A673 (cell line): ENCODE measurements around the gene TIMM10. TPM values are rescaled to one million over a fixed set of nuclear protein-coding genes. Genes with fewer than 3 reads are reported as not detected.

ENCODE experiments used
- BruUV-seq: library from RNA; stranded (reverse); fragments of 400-500 nt; replicated peaks from 2 replicates; lab custom pipeline; 2021; lab: Mats Ljungman, UMichigan
- CTCF ChIA-PET: fragments of 300-600 bp; sonication (Branson Sonifier 250); formaldehyde crosslinking; loops from one replicate; lab custom pipeline; 2022; ENCODE audit warnings: antibody characterized with exemption; lab: Charles Lee
- POLR2A ChIA-PET: fragments of 300-600 bp; sonication (Branson Sonifier 250); formaldehyde crosslinking; loops from one replicate; lab custom pipeline; 2022; ENCODE audit warnings: antibody characterized with exemption; ENCODE audit not compliant: low non-redundant PET; lab: Charles Lee
- DNase-seq: peaks from one replicate; pipeline ENCODE4 v3.0.0-alpha.2; 2015; ENCODE audit warnings: low spot score
- H3K27ac ChIP-seq: fragments of 200-600 bp; sonication (generic); 2 replicates; pipeline ENCODE4 v1.5.1; 2016; ENCODE audit warnings: mixed run types, low read depth, mild to moderate bottlenecking, mixed read lengths, antibody characterized with exemption, low read length; ENCODE audit not compliant: poor library complexity, severe bottlenecking
- H3K27me3 ChIP-seq: fragments of 200-600 bp; sonication (generic); replicated peaks from 2 replicates; pipeline ENCODE4 v1.6.1; 2017; ENCODE audit warnings: mixed run types, low read depth, mild to moderate bottlenecking, mixed read lengths, antibody characterized with exemption, low read length; ENCODE audit not compliant: insufficient read depth, poor library complexity
- H3K36me3 ChIP-seq: fragments of 200-600 bp; sonication (generic); 2 replicates; pipeline ENCODE4 v1.6.1; 2016; ENCODE audit warnings: mixed run types, mild to moderate bottlenecking, mixed read lengths, antibody characterized with exemption, low read length; ENCODE audit not compliant: insufficient read depth, poor library complexity, severe bottlenecking
- H3K4me1 ChIP-seq: fragments of 200-600 bp; sonication (generic); 2 replicates; pipeline ENCODE4 v1.6.1; 2017; ENCODE audit warnings: mixed run types, mild to moderate bottlenecking, mixed read lengths, antibody characterized with exemption, low read length; ENCODE audit not compliant: insufficient read depth, poor library complexity, severe bottlenecking
- H3K4me3 ChIP-seq: fragments of 200-600 bp; sonication (generic); 2 replicates; pipeline ENCODE4 v1.5.1; 2016; ENCODE audit warnings: low read depth, mixed run types, mild to moderate bottlenecking, mixed read lengths, low read length; ENCODE audit not compliant: poor library complexity, severe bottlenecking
- H3K9me3 ChIP-seq: fragments of 200-600 bp; sonication (generic); 2 replicates; pipeline ENCODE4 v1.6.1; 2016; ENCODE audit warnings: mixed run types, low read depth, mild to moderate bottlenecking, mixed read lengths, antibody characterized with exemption, low read length; ENCODE audit not compliant: poor library complexity, severe bottlenecking
- CTCF ChIP-seq: fragments of 300-800, 200-600 bp; sonication (generic); conservative IDR thresholded peaks from 2 replicates; pipeline ENCODE4 v1.5.1; 2017; ENCODE audit warnings: low read depth, mild to moderate bottlenecking, antibody characterized with exemption, low read length, moderate library complexity, mixed read lengths
- EZH2 ChIP-seq: fragments of 200-600 bp; sonication (generic); IDR thresholded peaks from 2 replicates; pipeline ENCODE4 v1.6.1; 2017; ENCODE audit warnings: borderline replicate concordance, low read depth, mild to moderate bottlenecking, mixed read lengths, antibody characterized with exemption, low read length; ENCODE audit not compliant: poor library complexity, severe bottlenecking
- intact Hi-C: fragments of 100-400 bp; cut with micrococcal nuclease; formaldehyde crosslinking; loops from one replicate; pipeline ENCODE4 v1.10.0; 2022; ENCODE audit not compliant: unreplicated experiment
- total RNA-seq: library from RNA; stranded (reverse); gene quantifications from 2 replicates; pipeline ENCODE4 v1.2.3, GENCODE V29; 2021

Gene TIMM10
- total RNA-seq, 1 experiment from 2014 or later: 176 TPM

- intact Hi-C loops: loop anchor here (1.0 to 10.0 kb wide), 3 partner anchors 73 to 946 kb away; no protein-coding TSS in a partner anchor
- TF ChIP-seq EZH2: no peak
- no peak for TF ChIP-seq CTCF
- ChIA-PET CTCF (interaction anchor here (0.8 to 2.3 kb wide), 5 partner anchors 10 to 232 kb away, joined by 3 to 50 read pairs (median 5); no protein-coding TSS in a partner anchor), POLR2A (interaction anchor here (1.0 kb wide), 2 partner anchors 73 to 80 kb away, joined by 5 to 11 read pairs; no protein-coding TSS in a partner anchor)
- Histone ChIP-seq H3K4me3 (peak overlapping the region; percentile 68), H3K27ac (peak overlapping the region; percentile 68), H3K36me3 (no peaks in the 10 kb centered on the region), H3K9me3 (no peaks in the 10 kb centered on the region), H3K4me1 (no peaks in the 10 kb centered on the region), H3K27me3 (no peaks in the 10 kb centered on the region)
- BruUV-seq: no TSS peak
- peak; percentile 91 for DNase-seq
Observed at GRCh38 chr11:57568330-57568766, 37.8 kb upstream of the TIMM10 start.

GRCh38 chr11:57567515-57568329, 37.2 kb upstream of the TIMM10 start, which contains the start of gene UBE2L6:
Gene UBE2L6 (minus strand): TSS chr11:57567672. CDS start chr11:57567611, 61 bp downstream.
- no peaks in the 10 kb centered on the region for H3K36me3 ChIP-seq
- TF ChIP-seq EZH2 (no peak), CTCF (peak; percentile 98)
- ChIA-PET CTCF (interaction anchor here (0.6 to 2.3 kb wide), 5 partner anchors 11 to 233 kb away, joined by 4 to 50 read pairs (median 5); no protein-coding TSS in a partner anchor), POLR2A (interaction anchor here (1.0 kb wide), 2 partner anchors 73 to 80 kb away, joined by 5 to 11 read pairs; no protein-coding TSS in a partner anchor)
- no peaks in the 10 kb centered on the region for H3K4me1 ChIP-seq
- no TSS peak for BruUV-seq
- intact Hi-C loops: loop anchor here (1.0 to 10.0 kb wide), 3 partner anchors 74 to 947 kb away; no protein-coding TSS in a partner anchor
- H3K27ac ChIP-seq: peak within 1 kb of the TSS; percentile 68
- DNase-seq: peak; percentile 68
- H3K9me3 ChIP-seq: no peaks in the 10 kb centered on the region
- H3K27me3 ChIP-seq: no peaks in the 10 kb centered on the region
- H3K4me3 ChIP-seq: peak within 1 kb of the TSS; percentile 68

- CTCF ChIA-PET: interaction anchor here (1.4 to 2.3 kb wide), 3 partner anchors 12 to 77 kb away, joined by 4 to 50 read pairs (median 16); no protein-coding TSS in a partner anchor
- peak; percentile 12 for DNase-seq
- Histone ChIP-seq H3K4me1 (no peaks in the 10 kb centered on the region), H3K9me3 (no peaks in the 10 kb centered on the region), H3K4me3 (peak overlapping the region; percentile 68), H3K36me3 (no peaks in the 10 kb centered on the region), H3K27me3 (no peaks in the 10 kb centered on the region), H3K27ac (peak overlapping the region; percentile 18)
- intact Hi-C loops: loop anchor here (5.0 to 10.0 kb wide), 2 partner anchors 235 to 948 kb away; no protein-coding TSS in a partner anchor
- BruUV-seq: no TSS peak
- POLR2A ChIA-PET: interaction anchor here (1.0 kb wide), 1 partner anchor 74 kb away, joined by 11 read pairs; no protein-coding TSS in a partner anchor
- TF ChIP-seq EZH2: no peak
- no peak for TF ChIP-seq CTCF
Observed at GRCh38 chr11:57566905-57567514, 36.5 kb upstream of the TIMM10 start.
